H9 (cell line): Measurements from ENCODE around the gene SETD4. TPM values are rescaled to one million over a fixed set of nuclear protein-coding genes. Genes with fewer than 3 reads are reported as not detected.

Experiments used
- DNase-seq: peaks from one replicate; pipeline ENCODE4 v3.0.0-alpha.2; 2017
- H2AFZ ChIP-seq: one replicate; pipeline ENCODE4 v1.6.1; 2013; ENCODE audit warnings: mild to moderate bottlenecking, low read length, control low read depth, moderate library complexity
- H2AK5ac ChIP-seq: 2 replicates; pipeline ENCODE4 v1.6.1; 2013; ENCODE audit warnings: low read length, control low read depth, mixed read lengths; ENCODE audit not compliant: insufficient read length
- H2BK120ac ChIP-seq: one replicate; pipeline ENCODE4 v1.6.1; 2013; ENCODE audit warnings: low read depth, mild to moderate bottlenecking, low read length, control low read depth, inconsistent platforms; ENCODE audit not compliant: poor library complexity, severe bottlenecking
- H2BK12ac ChIP-seq: 2 replicates; pipeline ENCODE4 v1.6.1; 2013; ENCODE audit warnings: low read length, control low read depth, mixed read lengths, low read depth; ENCODE audit not compliant: insufficient read length
- H2BK15ac ChIP-seq: 2 replicates; pipeline ENCODE4 v1.6.1; 2013; ENCODE audit warnings: low read depth, low read length, control low read depth
- H2BK20ac ChIP-seq: one replicate; pipeline ENCODE4 v1.6.1; 2013; ENCODE audit warnings: low read depth, mild to moderate bottlenecking, low read length, control low read depth, inconsistent platforms; ENCODE audit not compliant: poor library complexity, severe bottlenecking
- H2BK5ac ChIP-seq: 2 replicates; pipeline ENCODE4 v1.6.1; 2013; ENCODE audit warnings: low read length, control low read depth, mixed read lengths; ENCODE audit not compliant: insufficient read length
- H3K14ac ChIP-seq: 2 replicates; pipeline ENCODE4 v1.6.1; 2013; ENCODE audit warnings: low read length, control low read depth; ENCODE audit not compliant: insufficient read depth
- H3K18ac ChIP-seq: 2 replicates; pipeline ENCODE4 v1.6.1; 2013; ENCODE audit warnings: low read depth, mild to moderate bottlenecking, mixed read lengths, low read length, control low read depth; ENCODE audit not compliant: insufficient read length
- H3K23ac ChIP-seq: 2 replicates; pipeline ENCODE4 v1.6.1; 2013; ENCODE audit warnings: low read length, control low read depth, mixed read lengths, low read depth; ENCODE audit not compliant: insufficient read length
- H3K23me2 ChIP-seq: 2 replicates; pipeline ENCODE4 v1.6.1; 2013; ENCODE audit warnings: low read depth, mild to moderate bottlenecking, mixed read lengths, low read length, control low read depth; ENCODE audit not compliant: insufficient read length, poor library complexity, severe bottlenecking
- H3K27ac ChIP-seq: 2 replicates; pipeline ENCODE4 v1.5.1; 2013; ENCODE audit warnings: low read length, control low read depth, mixed read lengths, low read depth; ENCODE audit not compliant: insufficient read length
- H3K27me3 ChIP-seq: 2 replicates; pipeline ENCODE4 v1.6.1; 2013; ENCODE audit warnings: low read length, control low read depth, inconsistent platforms; ENCODE audit not compliant: insufficient read depth
- H3K4ac ChIP-seq: 2 replicates; pipeline ENCODE4 v1.6.1; 2013; ENCODE audit warnings: low read depth, mild to moderate bottlenecking, control low read depth, inconsistent platforms, low read length, moderate library complexity
- H3K4me1 ChIP-seq: 2 replicates; pipeline ENCODE4 v1.6.1; 2013; ENCODE audit warnings: low read length, control low read depth, inconsistent platforms; ENCODE audit not compliant: insufficient read depth
- H3K4me2 ChIP-seq: 2 replicates; pipeline ENCODE4 v1.6.1; 2013; ENCODE audit warnings: low read length, control low read depth, mixed read lengths; ENCODE audit not compliant: insufficient read length, insufficient read depth
- H3K56ac ChIP-seq: 2 replicates; pipeline ENCODE4 v1.6.1; 2013; ENCODE audit warnings: low read depth, mild to moderate bottlenecking, mixed read lengths, low read length, control low read depth; ENCODE audit not compliant: insufficient read length
- H3K79me1 ChIP-seq: 2 replicates; pipeline ENCODE4 v1.6.1; 2013; ENCODE audit warnings: low read depth, mild to moderate bottlenecking, moderate library complexity, low read length, control low read depth, inconsistent platforms; ENCODE audit not compliant: insufficient read depth, poor library complexity, severe bottlenecking
- H3K79me2 ChIP-seq: 2 replicates; pipeline ENCODE4 v1.6.1; 2013; ENCODE audit warnings: low read length, control low read depth, inconsistent platforms; ENCODE audit not compliant: insufficient read depth
- H3K9ac ChIP-seq: 2 replicates; pipeline ENCODE4 v1.6.1; 2013; ENCODE audit warnings: low read length, control low read depth, mixed read lengths; ENCODE audit not compliant: insufficient read length; ENCODE audit errors: extremely low read depth
- H3K9me3 ChIP-seq: one replicate; pipeline ENCODE4 v1.6.1; 2013; ENCODE audit warnings: low read depth, low read length, inconsistent platforms; ENCODE audit not compliant: control insufficient read depth
- H3T11ph ChIP-seq: one replicate; pipeline ENCODE4 v1.6.1; 2013; ENCODE audit warnings: mild to moderate bottlenecking, low read length, control low read depth, inconsistent platforms
- H4K20me1 ChIP-seq: one replicate; pipeline ENCODE4 v1.6.1; 2013; ENCODE audit not compliant: control insufficient read depth, insufficient read length, insufficient read depth
- H4K5ac ChIP-seq: 2 replicates; pipeline ENCODE4 v1.6.1; 2013; ENCODE audit warnings: low read depth, mild to moderate bottlenecking, mixed read lengths, low read length, control low read depth; ENCODE audit not compliant: insufficient read length
- H4K8ac ChIP-seq: replicated peaks from 2 replicates; pipeline ENCODE4 v1.6.1; 2013; ENCODE audit warnings: low read length, control low read depth, mixed read lengths, low read depth; ENCODE audit not compliant: insufficient read length
- H4K91ac ChIP-seq: 2 replicates; pipeline ENCODE4 v1.6.1; 2013; ENCODE audit warnings: low read depth, mild to moderate bottlenecking, moderate library complexity, mixed read lengths, low read length, control low read depth; ENCODE audit not compliant: insufficient read length
- H3K27ac Mint-ChIP-seq, 3 experiments: 2 replicates in 2 of 3; 3 replicates in 1 of 3; pipeline ENCODE4 v1.8.0; 2020 to 2021; ENCODE audit warnings: mixed read lengths in 3 of 3, mild to moderate bottlenecking in 1 of 3, moderate library complexity in 1 of 3
- H3K27me3 Mint-ChIP-seq: 2 replicates; pipeline ENCODE4 v1.8.0; 2021; ENCODE audit warnings: low read depth, mild to moderate bottlenecking, moderate library complexity, mixed read lengths
- H3K36me3 Mint-ChIP-seq, 3 experiments: 2 replicates in 2 of 3; 3 replicates in 1 of 3; pipeline ENCODE4 v1.8.0; 2020 to 2021; ENCODE audit warnings: low read depth in 3 of 3, mixed read lengths in 3 of 3; ENCODE audit not compliant: insufficient read depth in 1 of 3
- H3K4me1 Mint-ChIP-seq, 2 experiments: 2 replicates each; pipeline ENCODE4 v1.8.0; 2020; ENCODE audit warnings: mixed read lengths in 2 of 2
- H3K4me3 Mint-ChIP-seq, 2 experiments: 2 replicates in 1 of 2; 3 replicates in 1 of 2; pipeline ENCODE4 v1.8.0; 2020 to 2021; ENCODE audit warnings: mild to moderate bottlenecking in 2 of 2, mixed read lengths in 2 of 2, moderate library complexity in 1 of 2
- H3K9me3 Mint-ChIP-seq, 2 experiments: 2 replicates in 1 of 2; 3 replicates in 1 of 2; pipeline ENCODE4 v1.8.0; 2020; ENCODE audit warnings: mild to moderate bottlenecking in 2 of 2, mixed read lengths in 2 of 2, moderate library complexity in 1 of 2
- WGBS: extraction: QIAGEN DNeasy Blood & Tissue Kit; methylation state at CpG from one replicate; pipeline ENCODE4 v1.1.7; 2013; ENCODE audit warnings: missing lambda C conversion rate, low lambda C conversion rate, mixed read lengths; ENCODE audit not compliant: insufficient read length; ENCODE audit errors: extremely low coverage; 5-methylcytosine and 5-hydroxymethylcytosine counted together
- total RNA-seq: library from RNA; stranded (reverse); gene quantifications from 2 replicates; pipeline ENCODE4 v1.2.1, GENCODE V29; 2021
- TF ChIP-seq, protein P1 (sequence below): fragments of 200-600 bp; sonication (generic); conservative IDR thresholded peaks from 3 replicates; pipeline ENCODE4 v1.8.0; 2021; ENCODE audit warnings: antibody characterized with exemption, mild to moderate bottlenecking

The SETD4 gene
- total RNA-seq, 1 experiment from 2014 or later = 52.5 TPM

DNA sequence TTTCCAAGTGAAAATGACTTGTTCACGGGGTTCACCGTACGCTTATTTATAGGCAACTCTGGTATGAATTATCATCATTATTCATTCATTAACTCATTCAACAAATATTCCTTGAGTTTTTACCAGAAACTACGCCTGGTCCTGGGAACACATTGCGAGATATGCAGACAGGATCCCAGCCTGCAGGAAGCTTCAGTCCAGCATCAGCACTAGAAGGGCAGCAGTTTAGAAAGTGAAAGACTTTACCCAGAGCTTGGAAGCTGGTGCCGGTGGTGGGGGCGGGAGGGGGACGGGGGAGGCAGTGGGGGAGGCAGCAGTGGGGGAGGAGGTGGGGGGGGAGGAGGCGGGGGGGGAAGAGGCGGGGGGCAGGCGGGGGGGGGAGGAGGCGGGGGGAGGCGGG, 55.9 kb downstream of the SETD4 start:
- no peak overlapping the region for H3K4ac ChIP-seq
- no peak overlapping the region for H3K14ac ChIP-seq
- no peak overlapping the region for H3K18ac ChIP-seq
- no peak overlapping the region for H3K4me3 Mint-ChIP-seq
- H3K36me3 Mint-ChIP-seq = peaks cover 5 to 13% (median 9%) of the 10 kb centered on the region in 3 experiments; a peak in 3 of 7 replicates
- H2AFZ ChIP-seq = no peak overlapping the region
- H3K79me2 ChIP-seq = no peaks in the 10 kb centered on the region
- no peak for DNase-seq
- H2BK5ac ChIP-seq = no peak overlapping the region
- H2BK12ac ChIP-seq = no peak overlapping the region
- no peaks in the 10 kb centered on the region for H4K20me1 ChIP-seq
- no peak overlapping the region for H4K5ac ChIP-seq
- no peak overlapping the region for H3K23ac ChIP-seq
- no peak overlapping the region for H3K4me2 ChIP-seq
- H3K9me3 Mint-ChIP-seq = peaks cover 16% of the 10 kb centered on the region in 2 experiments
- H4K8ac ChIP-seq = no peak overlapping the region
- H3K79me1 ChIP-seq = no peaks in the 10 kb centered on the region
- H3K56ac ChIP-seq = no peak overlapping the region
- H3K9me3 ChIP-seq = peaks cover 5% of the 10 kb centered on the region
- H3K23me2 ChIP-seq = no peaks in the 10 kb centered on the region
- H3T11ph ChIP-seq = no peak overlapping the region
- no peaks in the 10 kb centered on the region for H3K4me1 ChIP-seq
- no peak overlapping the region for H3K27ac Mint-ChIP-seq
- TF ChIP-seq, protein P1, sequence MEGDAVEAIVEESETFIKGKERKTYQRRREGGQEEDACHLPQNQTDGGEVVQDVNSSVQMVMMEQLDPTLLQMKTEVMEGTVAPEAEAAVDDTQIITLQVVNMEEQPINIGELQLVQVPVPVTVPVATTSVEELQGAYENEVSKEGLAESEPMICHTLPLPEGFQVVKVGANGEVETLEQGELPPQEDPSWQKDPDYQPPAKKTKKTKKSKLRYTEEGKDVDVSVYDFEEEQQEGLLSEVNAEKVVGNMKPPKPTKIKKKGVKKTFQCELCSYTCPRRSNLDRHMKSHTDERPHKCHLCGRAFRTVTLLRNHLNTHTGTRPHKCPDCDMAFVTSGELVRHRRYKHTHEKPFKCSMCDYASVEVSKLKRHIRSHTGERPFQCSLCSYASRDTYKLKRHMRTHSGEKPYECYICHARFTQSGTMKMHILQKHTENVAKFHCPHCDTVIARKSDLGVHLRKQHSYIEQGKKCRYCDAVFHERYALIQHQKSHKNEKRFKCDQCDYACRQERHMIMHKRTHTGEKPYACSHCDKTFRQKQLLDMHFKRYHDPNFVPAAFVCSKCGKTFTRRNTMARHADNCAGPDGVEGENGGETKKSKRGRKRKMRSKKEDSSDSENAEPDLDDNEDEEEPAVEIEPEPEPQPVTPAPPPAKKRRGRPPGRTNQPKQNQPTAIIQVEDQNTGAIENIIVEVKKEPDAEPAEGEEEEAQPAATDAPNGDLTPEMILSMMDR = no peak
- H2BK20ac ChIP-seq = no peak overlapping the region
- H2AK5ac ChIP-seq = no peak overlapping the region
- H2BK120ac ChIP-seq = no peak overlapping the region
- H3K9ac ChIP-seq = no peak overlapping the region
- WGBS = no CpG with 5 or more reads among the region's 13 CpGs
- H3K27ac ChIP-seq = no peak overlapping the region
- no peaks in the 10 kb centered on the region; the same call in 1 of the 2 replicates for H3K27me3 Mint-ChIP-seq
- no peaks in the 10 kb centered on the region for H3K27me3 ChIP-seq
- H4K91ac ChIP-seq = no peak overlapping the region
- H2BK15ac ChIP-seq = no peak overlapping the region
- H3K4me1 Mint-ChIP-seq = no peaks in the 10 kb centered on the region; a peak in 1 of 4 replicates
